Progenitor cell of endocrine pancreas (in vitro differentiated cells): ENCODE measurements around the gene KIF21B. TPM values are rescaled to one million over a fixed set of nuclear protein-coding genes. Genes with fewer than 3 reads are reported as not detected.
"Not testable (repeated sequence)": the region's sequence is repeated elsewhere in the genome, so short reads cannot be mapped to it uniquely, and the experiment has no call there.

Experiments used
- DNase-seq: peaks from one replicate; pipeline ENCODE4 v3.0.0; 2021; ENCODE audit warnings: low spot score; ENCODE audit not compliant: unreplicated experiment
- H3K27ac Mint-ChIP-seq: 2 replicates; pipeline ENCODE4 v1.8.0; 2021; ENCODE audit warnings: mild to moderate bottlenecking, moderate library complexity, mixed read lengths
- H3K27me3 Mint-ChIP-seq: 2 replicates; pipeline ENCODE4 v1.8.0; 2021; ENCODE audit warnings: mixed read lengths
- H3K36me3 Mint-ChIP-seq: 2 replicates; pipeline ENCODE4 v1.8.0; 2022; ENCODE audit warnings: mixed read lengths; ENCODE audit not compliant: insufficient read depth
- H3K4me1 Mint-ChIP-seq: 2 replicates; pipeline ENCODE4 v1.8.0; 2021; ENCODE audit warnings: low read depth, mixed read lengths
- H3K4me3 Mint-ChIP-seq: 2 replicates; pipeline ENCODE4 v1.8.0; 2021; ENCODE audit warnings: low read depth, mild to moderate bottlenecking, moderate library complexity, mixed read lengths
- H3K9me3 Mint-ChIP-seq: 2 replicates; pipeline ENCODE4 v1.8.0; 2021; ENCODE audit warnings: low read depth, mixed read lengths
- CTCF ChIP-seq: fragments of 200-600 bp; sonication (generic); IDR thresholded peaks from one replicate; pipeline ENCODE4 v1.5.0; 2021; ENCODE audit warnings: antibody characterized with exemption, mild to moderate bottlenecking; ENCODE audit not compliant: unreplicated experiment
- total RNA-seq: library from RNA; stranded (reverse); gene quantifications from 2 replicates; pipeline ENCODE4 v1.2.1, GENCODE V29; 2021

The KIF21B gene
- total RNA-seq, 1 donor from 2014 or later, result 11.4 TPM

- Mint-ChIP-seq H3K36me3 (peaks cover 9% of the 10 kb centered on the region), H3K4me1 (peaks cover 8% of the 10 kb centered on the region), H3K4me3 (no peak overlapping the region), H3K27me3 (no peaks in the 10 kb centered on the region), H3K9me3 (peaks cover 12% of the 10 kb centered on the region), H3K27ac (no peak overlapping the region)
- DNase-seq, result no peak
- TF ChIP-seq CTCF, result no peak
Measured at GRCh38 chr1:200949626-200950025, 73.9 kb downstream of the KIF21B start.

GRCh38 chr1:200947059-200947566 is 76.4 kb downstream of the KIF21B start:
- Mint-ChIP-seq H3K9me3 (peaks cover 12% of the 10 kb centered on the region), H3K4me3 (no peak overlapping the region), H3K27me3 (no peaks in the 10 kb centered on the region), H3K36me3 (peaks cover 9% of the 10 kb centered on the region), H3K4me1 (peaks cover 8% of the 10 kb centered on the region), H3K27ac (no peak overlapping the region)
- no peak for TF ChIP-seq CTCF
- DNase-seq, result no peak

GRCh38 chr1:200945111-200945510 is 78.4 kb downstream of the KIF21B start:
- Mint-ChIP-seq H3K4me1 (peaks cover 8% of the 10 kb centered on the region), H3K27me3 (no peaks in the 10 kb centered on the region), H3K27ac (peak overlapping the region; percentile 85), H3K36me3 (peaks cover 9% of the 10 kb centered on the region), H3K9me3 (peaks cover 19% of the 10 kb centered on the region), H3K4me3 (no peak overlapping the region)
- TF ChIP-seq CTCF, result no peak
- no peak for DNase-seq

- peaks cover 1% of the 10 kb centered on the region for H3K36me3 Mint-ChIP-seq
- H3K4me1 Mint-ChIP-seq, result no peaks in the 10 kb centered on the region
- peaks cover 10% of the 10 kb centered on the region for H3K9me3 Mint-ChIP-seq
- TF ChIP-seq CTCF, result no peak
- no peaks in the 10 kb centered on the region for H3K27me3 Mint-ChIP-seq
- H3K4me3 Mint-ChIP-seq, result no peak overlapping the region
- no peak for DNase-seq
- no peak overlapping the region for H3K27ac Mint-ChIP-seq
Measured at GRCh38 chr1:200938955-200939354, 84.6 kb downstream of the KIF21B start.

GRCh38 chr1:200935286-200935962 is 88.1 kb downstream of the KIF21B start:
- not testable (repeated sequence) for DNase-seq, H3K4me3 Mint-ChIP-seq, H3K36me3 Mint-ChIP-seq, H3K27me3 Mint-ChIP-seq, H3K9me3 Mint-ChIP-seq, H3K27ac Mint-ChIP-seq, H3K4me1 Mint-ChIP-seq

- Mint-ChIP-seq H3K36me3 (no peaks in the 10 kb centered on the region), H3K4me3 (no peak overlapping the region), H3K9me3 (no peaks in the 10 kb centered on the region), H3K4me1 (no peaks in the 10 kb centered on the region), H3K27me3 (no peaks in the 10 kb centered on the region), H3K27ac (no peak overlapping the region)
- DNase-seq, result no peak
- TF ChIP-seq CTCF, result no peak
Measured at GRCh38 chr1:200934676-200935245, 88.8 kb downstream of the KIF21B start.
